K562 (cell line): ENCODE data around the gene DAPK2. TPM values are rescaled to one million over a fixed set of nuclear protein-coding genes. Genes with fewer than 3 reads are reported as not detected.
A peak's percentile ranks its signal among the peaks of the same experiment; 100 is the strongest.

ENCODE experiments used
- BRCA1 ChIP-seq, 2 experiments: fragments of 450-650 bp in 1 of 2; sonication (generic) in 1 of 2; formaldehyde crosslinking in 1 of 2; IDR thresholded peaks; 2 replicates each; pipeline versions ENCODE4 v1.5.0 to v1.6.1; 2017 to 2020; ENCODE audit warnings: mild to moderate bottlenecking in 1 of 2, missing genetic modification reagents in 1 of 2
- E2F3 ChIP-seq: fragments of 250-450 bp; sonication (Bioruptor Pico); IDR thresholded peaks from 2 replicates; pipeline ENCODE4 v1.4.0; 2020; ENCODE audit warnings: mild to moderate bottlenecking
- FOS ChIP-seq: IDR thresholded peaks from 3 replicates; pipeline ENCODE4 v1.6.1; 2011; ENCODE audit not compliant: insufficient read length; ENCODE audit errors: extremely low read depth
- HMGN3 ChIP-seq: IDR thresholded peaks from 2 replicates; pipeline ENCODE4 v1.6.1; 2011; ENCODE audit warnings: borderline replicate concordance, low read depth, mild to moderate bottlenecking, mixed read lengths, low read length; ENCODE audit not compliant: insufficient read length; ENCODE audit errors: extremely low read depth
- L3MBTL2 ChIP-seq: fragments of 450-650 bp; IDR thresholded peaks from 2 replicates; pipeline ENCODE4 v1.6.1; 2016; ENCODE audit warnings: mild to moderate bottlenecking, moderate library complexity
- MAFG ChIP-seq: fragments of 450-650 bp; conservative IDR thresholded peaks from 2 replicates; pipeline ENCODE4 v1.6.1; 2016; ENCODE audit warnings: missing genetic modification characterization, missing compliant biosample characterization
- NFYB ChIP-seq: IDR thresholded peaks from 2 replicates; pipeline ENCODE4 v1.6.1; 2011; ENCODE audit warnings: mild to moderate bottlenecking, moderate library complexity; ENCODE audit not compliant: insufficient read length; ENCODE audit errors: extremely low read depth
- PTBP1 ChIP-seq: fragments of 200-400 bp; formaldehyde crosslinking; IDR thresholded peaks from 2 replicates; pipeline ENCODE4 v1.6.1; 2017; ENCODE audit warnings: low read depth, low read length
- RBM25 ChIP-seq: fragments of 200-400 bp; formaldehyde crosslinking; IDR thresholded peaks from 2 replicates; pipeline ENCODE4 v1.6.1; 2018; ENCODE audit warnings: low read length, low read depth, moderate library complexity; ENCODE audit not compliant: severe bottlenecking
- RNF2 ChIP-seq: sonication (generic); IDR thresholded peaks from 2 replicates; pipeline ENCODE4 v1.6.1; 2016
- TAF7 ChIP-seq: fragments of 450-650 bp; IDR thresholded peaks from 2 replicates; pipeline ENCODE4 v1.6.1; 2016; ENCODE audit warnings: missing genetic modification characterization, missing compliant biosample characterization
- YY1 ChIP-seq, 3 experiments: IDR thresholded peaks; 2 replicates each; pipeline ENCODE4 v1.6.1; 2011; ENCODE audit warnings: low read length in 2 of 3, mild to moderate bottlenecking in 2 of 3, moderate library complexity in 2 of 3, borderline replicate concordance in 1 of 3, control low read depth in 1 of 3, low read depth in 1 of 3; ENCODE audit not compliant: insufficient read depth in 3 of 3, insufficient replicate concordance in 2 of 3, control insufficient read depth in 1 of 3, insufficient read length in 1 of 3; ENCODE audit errors: extremely low read depth in 1 of 3
- ZNF165 ChIP-seq: fragments of 250-450 bp; sonication (Bioruptor Pico); IDR thresholded peaks from 2 replicates; pipeline ENCODE4 v1.4.0; 2020; ENCODE audit warnings: borderline replicate concordance
- ZNF197 ChIP-seq: fragments of 200-800 bp; sonication (Bioruptor generic); IDR thresholded peaks from 2 replicates; pipeline ENCODE4 v1.6.1; 2016; ENCODE audit warnings: low read depth, missing genetic modification characterization, missing compliant biosample characterization
- ZNF311 ChIP-seq: fragments of 250-450 bp; sonication (Bioruptor Pico); IDR thresholded peaks from 2 replicates; pipeline ENCODE4 v1.4.0; 2020; ENCODE audit warnings: mild to moderate bottlenecking, moderate library complexity
- polyA plus RNA-seq, 8 experiments: library from polyadenylated mRNA; depleted of rRNA in 4 of 8; stranded (reverse) in 5 of 8; unstranded in 3 of 8; fragments of >200 nt; fragmentation: Nextera tagmentation in 2 of 8; fragmentation: Illumina TruSeq in 1 of 8; extraction: Ambion mirVana in 2 of 8; extraction: Trizol in 1 of 8; gene quantifications; 2 replicates each; pipeline versions ENCODE4 v1.2.1 to v1.2.3, GENCODE V29; 2011 to 2014; ENCODE audit warnings: inconsistent platforms in 1 of 8, missing spikeins in 1 of 8
- total RNA-seq, 7 experiments: library from RNA; depleted of rRNA in 6 of 7; stranded (reverse); fragments of >200 nt in 6 of 7; fragmentation: Illumina TruSeq in 2 of 7; extraction: Trizol in 2 of 7; gene quantifications; 2 replicates each; pipeline versions ENCODE4 v1.2.1 to v1.2.3, GENCODE V29; 2011 to 2021; ENCODE audit warnings: low replicate concordance in 1 of 7
- TF ChIP-seq, protein P1 (sequence below): fragments of 450-650 bp; formaldehyde crosslinking; IDR thresholded peaks from 2 replicates; pipeline ENCODE4 v1.4.0; 2022; ENCODE audit warnings: mild to moderate bottlenecking, moderate library complexity
- TF ChIP-seq, protein P2 (sequence below): fragments of 450-650 bp; IDR thresholded peaks from one replicate; pipeline ENCODE4 v1.6.1; 2018; ENCODE audit warnings: mild to moderate bottlenecking, moderate library complexity; ENCODE audit not compliant: partially characterized antibody
- TF ChIP-seq, protein P3 (sequence below), 2 experiments: IDR thresholded peaks in 1 of 2; conservative IDR thresholded peaks in 1 of 2; 2 replicates each; pipeline ENCODE4 v1.6.1; 2016; ENCODE audit warnings: low read depth in 2 of 2, mild to moderate bottlenecking in 1 of 2, missing compliant biosample characterization in 1 of 2, missing genetic modification characterization in 1 of 2, moderate library complexity in 1 of 2

The DAPK2 gene
- total and polyA plus RNA-seq, 9 of the 15 experiments (the other 6 are each of a cell fraction or from before 2014, with no cell fraction given): 0.14 to 5.2 (median 2.2) TPM

DNA sequence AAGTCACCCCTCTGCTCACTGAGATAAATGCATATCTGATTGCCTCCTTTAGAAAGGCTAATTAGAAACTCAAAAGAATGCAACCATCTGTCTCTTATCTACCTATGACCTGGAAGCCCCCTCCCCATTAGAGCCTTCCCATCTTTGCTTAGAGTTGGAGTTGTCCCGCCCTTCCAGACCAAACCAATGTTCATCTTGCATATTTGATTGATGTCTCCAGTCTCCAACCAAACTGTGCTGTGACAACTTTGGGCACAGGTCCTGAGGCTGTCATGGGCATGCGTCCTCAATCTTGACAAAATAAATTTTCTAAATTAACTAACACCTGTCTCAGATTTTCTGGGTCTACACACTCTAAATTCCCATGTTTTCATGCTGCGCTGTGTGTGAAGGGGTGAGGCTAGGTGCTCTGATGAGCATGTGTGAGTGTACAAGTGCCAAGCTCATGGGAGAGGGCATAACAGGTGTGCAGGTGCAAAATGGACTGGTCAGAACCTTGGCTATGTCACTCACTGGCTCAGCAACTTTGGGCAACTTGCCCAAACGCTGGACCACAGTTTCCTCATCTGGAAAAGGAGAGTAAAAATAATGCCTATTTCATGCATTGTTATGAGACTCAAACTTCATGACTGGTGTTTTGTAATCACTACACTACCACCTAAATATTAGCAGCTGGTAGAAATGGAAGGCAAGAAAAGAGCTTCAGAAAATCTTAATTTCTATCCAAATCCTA, 7.2 kb downstream of the DAPK2 start (continued):
- TF ChIP-seq E2F3 (CRISPR knock-in tag) (no peak), FOS (peak; percentile 32), ZNF197 (CRISPR knock-in tag) (no peak), HMGN3 (no peak), L3MBTL2 (no peak), RBM25 (peak; percentile 68), YY1 (IDR thresholded peaks at IDR 0.05; ENCODE audit: borderline replicate concordance in 1 of 3, control insufficient read depth in 1 of 3, extremely low read depth in 1 of 3, insufficient read depth in 3 of 3, insufficient read length in 1 of 3, insufficient replicate concordance in 2 of 3, low read depth in 1 of 3, low read length in 2 of 3) (no peak), MAFG (tag) (no peak), BRCA1 (IDR thresholded peaks at IDR 0.05) (no peak), BRCA1 (CRISPR knock-in tag; IDR thresholded peaks at IDR 0.05) (no peak), PTBP1 (no peak), ZNF311 (CRISPR knock-in tag) (no peak), NFYB (peak; percentile 79), TAF7 (tag) (no peak), ZNF165 (no peak), RNF2 (no peak)
- TF ChIP-seq, protein P1, sequence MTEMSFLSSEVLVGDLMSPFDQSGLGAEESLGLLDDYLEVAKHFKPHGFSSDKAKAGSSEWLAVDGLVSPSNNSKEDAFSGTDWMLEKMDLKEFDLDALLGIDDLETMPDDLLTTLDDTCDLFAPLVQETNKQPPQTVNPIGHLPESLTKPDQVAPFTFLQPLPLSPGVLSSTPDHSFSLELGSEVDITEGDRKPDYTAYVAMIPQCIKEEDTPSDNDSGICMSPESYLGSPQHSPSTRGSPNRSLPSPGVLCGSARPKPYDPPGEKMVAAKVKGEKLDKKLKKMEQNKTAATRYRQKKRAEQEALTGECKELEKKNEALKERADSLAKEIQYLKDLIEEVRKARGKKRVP (CRISPR knock-in tag): no peak
- TF ChIP-seq, protein P2, sequence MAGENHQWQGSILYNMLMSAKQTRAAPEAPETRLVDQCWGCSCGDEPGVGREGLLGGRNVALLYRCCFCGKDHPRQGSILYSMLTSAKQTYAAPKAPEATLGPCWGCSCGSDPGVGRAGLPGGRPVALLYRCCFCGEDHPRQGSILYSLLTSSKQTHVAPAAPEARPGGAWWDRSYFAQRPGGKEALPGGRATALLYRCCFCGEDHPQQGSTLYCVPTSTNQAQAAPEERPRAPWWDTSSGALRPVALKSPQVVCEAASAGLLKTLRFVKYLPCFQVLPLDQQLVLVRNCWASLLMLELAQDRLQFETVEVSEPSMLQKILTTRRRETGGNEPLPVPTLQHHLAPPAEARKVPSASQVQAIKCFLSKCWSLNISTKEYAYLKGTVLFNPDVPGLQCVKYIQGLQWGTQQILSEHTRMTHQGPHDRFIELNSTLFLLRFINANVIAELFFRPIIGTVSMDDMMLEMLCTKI: no peak
- TF ChIP-seq, protein P3, sequence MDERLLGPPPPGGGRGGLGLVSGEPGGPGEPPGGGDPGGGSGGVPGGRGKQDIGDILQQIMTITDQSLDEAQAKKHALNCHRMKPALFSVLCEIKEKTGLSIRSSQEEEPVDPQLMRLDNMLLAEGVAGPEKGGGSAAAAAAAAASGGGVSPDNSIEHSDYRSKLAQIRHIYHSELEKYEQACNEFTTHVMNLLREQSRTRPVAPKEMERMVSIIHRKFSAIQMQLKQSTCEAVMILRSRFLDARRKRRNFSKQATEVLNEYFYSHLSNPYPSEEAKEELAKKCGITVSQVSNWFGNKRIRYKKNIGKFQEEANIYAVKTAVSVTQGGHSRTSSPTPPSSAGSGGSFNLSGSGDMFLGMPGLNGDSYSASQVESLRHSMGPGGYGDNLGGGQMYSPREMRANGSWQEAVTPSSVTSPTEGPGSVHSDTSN (CRISPR knock-in tag; IDR thresholded peaks at IDR 0.05; ENCODE audit: low read depth): no peak
- TF ChIP-seq, protein P3 (tag; conservative IDR thresholded peaks at IDR 0.05; ENCODE audit: low read depth): peak; percentile 75
- TF ChIP-seq, all 486 proteins: peak for 5
